GM21447 (cell line): ENCODE results near the gene RNASET2.
"Not testable (repeated sequence)": the region's sequence is repeated elsewhere in the genome, so short reads cannot be mapped to it uniquely, and the experiment has no call there.

Experiments
- ATAC-seq: cut with Tn5 transposase; IDR thresholded peaks from one replicate; pipeline ENCODE4 v1.9.1; 2021; ENCODE audit not compliant: unreplicated experiment

The RNASET2 gene

GRCh38 chr6:166949528-166950442 lies 6.6 kb downstream of the RNASET2 start:
- no peak for ATAC-seq

GRCh38 chr6:166948724-166949123 lies 7.6 kb downstream of the RNASET2 start:
- not testable (repeated sequence) for ATAC-seq

GRCh38 chr6:166947251-166947650 lies 9.1 kb downstream of the RNASET2 start:
- no peak for ATAC-seq

- no peak for ATAC-seq
Measured at GRCh38 chr6:166946125-166946524, 10.2 kb downstream of the RNASET2 start.

GRCh38 chr6:166944666-166945256 lies 11.6 kb downstream of the RNASET2 start:
- ATAC-seq, result no peak

- no peak for ATAC-seq
Measured at GRCh38 chr6:166942393-166943168, 13.8 kb downstream of the RNASET2 start.

- no peak for ATAC-seq
Measured at GRCh38 chr6:166940643-166941068, 15.7 kb downstream of the RNASET2 start.

GRCh38 chr6:166939894-166940293 lies 16.5 kb downstream of the RNASET2 start:
- no peak for ATAC-seq

- no peak for ATAC-seq
Measured at GRCh38 chr6:166939345-166939744, 17.0 kb downstream of the RNASET2 start.

- ATAC-seq, result no peak
Measured at GRCh38 chr6:166938704-166939103, 17.6 kb downstream of the RNASET2 start.

- ATAC-seq, result no peak
Measured at GRCh38 chr6:166938150-166938549, 18.2 kb downstream of the RNASET2 start.

GRCh38 chr6:166937746-166938145 lies 18.6 kb downstream of the RNASET2 start:
- no peak for ATAC-seq

GRCh38 chr6:166936079-166936787 lies 20.1 kb downstream of the RNASET2 start:
- no peak for ATAC-seq

- ATAC-seq, result no peak
Measured at GRCh38 chr6:166935353-166935752, 21.0 kb downstream of the RNASET2 start.

- ATAC-seq, result no peak
Measured at GRCh38 chr6:166934174-166934573, 22.2 kb downstream of the RNASET2 start.

GRCh38 chr6:166933396-166933795 lies 23.0 kb downstream of the RNASET2 start:
- ATAC-seq, result no peak

- no peak for ATAC-seq
Measured at GRCh38 chr6:166932616-166933015, 23.7 kb downstream of the RNASET2 start.

- ATAC-seq, result no peak
Measured at GRCh38 chr6:166932116-166932515, 24.2 kb downstream of the RNASET2 start.

- no peak for ATAC-seq
Measured at GRCh38 chr6:166931426-166931970, 24.9 kb downstream of the RNASET2 start.

- no peak for ATAC-seq
Measured at GRCh38 chr6:166930354-166930891, 25.9 kb downstream of the RNASET2 start.
